Myocyte (in vitro differentiated cells): ENCODE results near the gene ROBO2. TPM values are rescaled to one million over a fixed set of nuclear protein-coding genes. Genes with fewer than 3 reads are reported as not detected.

ENCODE experiments used
- DNase-seq: peaks from one replicate; pipeline ENCODE4 v3.0.0-alpha.2; 2012; ENCODE audit warnings: low read depth
- total RNA-seq: library from RNA; depleted of rRNA; stranded (reverse); fragments of >200 nt; gene quantifications from 2 replicates; pipeline ENCODE4 v1.2.3, GENCODE V29; 2014

ROBO2 gene
- total RNA-seq, 1 donor from 2014 or later: not detected

DNA sequence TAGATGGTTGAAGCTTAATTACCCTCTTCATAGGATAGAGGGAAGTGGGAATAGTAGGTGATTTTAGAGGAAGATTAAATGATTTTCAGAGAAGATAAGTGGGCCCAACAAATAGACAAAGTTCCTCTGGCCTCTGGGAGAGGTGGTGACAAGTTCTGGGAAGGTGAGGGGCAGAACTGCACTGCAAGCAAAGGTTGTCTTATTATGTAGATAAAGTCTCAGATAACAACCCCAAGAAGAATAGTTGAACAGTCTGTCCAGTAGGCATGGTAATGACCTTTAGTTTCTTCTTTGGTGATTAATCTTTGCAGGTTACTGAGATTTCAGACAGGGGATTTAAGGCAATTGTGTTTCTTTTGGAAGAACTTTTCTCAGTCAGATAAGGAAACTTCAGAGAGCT is 439.1 kb downstream of the ROBO2 start:
- no peak for DNase-seq

DNA sequence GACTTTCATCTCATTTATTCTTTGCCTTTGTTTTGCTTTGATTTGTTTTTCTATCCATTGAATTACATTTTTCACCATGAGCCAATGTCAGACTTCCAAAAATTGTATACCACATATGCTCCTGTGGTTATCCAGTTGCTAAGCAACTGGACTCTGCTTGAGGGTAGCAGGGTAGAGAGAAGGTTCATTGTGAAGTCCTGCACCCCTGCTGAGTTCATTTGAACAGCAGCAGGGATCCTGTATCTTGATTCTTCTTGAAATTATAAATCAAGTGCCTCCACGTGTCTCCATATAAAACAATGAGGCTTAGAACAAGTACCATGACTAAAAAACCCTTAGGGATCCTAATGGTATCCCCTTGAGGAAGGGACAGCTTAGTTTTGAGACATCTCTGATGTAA is 449.3 kb downstream of the ROBO2 start:
- DNase-seq: no peak

DNA sequence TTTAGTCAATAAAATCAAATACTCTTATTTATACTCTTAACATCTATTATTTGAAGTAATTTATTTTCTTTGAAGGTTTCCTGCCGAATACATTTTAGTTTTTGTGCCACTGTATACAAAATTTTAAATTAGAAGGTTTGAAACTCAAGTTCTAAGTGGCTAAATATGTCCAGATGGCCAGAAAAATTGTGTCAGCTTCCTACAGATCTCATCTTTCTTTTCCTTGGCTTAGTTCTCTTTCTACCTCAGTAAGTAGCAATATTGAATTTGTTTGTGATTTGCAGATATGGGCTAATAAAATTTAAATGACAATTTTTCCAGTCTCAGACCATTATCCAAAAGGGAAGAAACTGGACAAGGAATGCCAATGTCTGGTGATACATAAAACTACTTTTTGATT is 452.1 kb downstream of the ROBO2 start:
- DNase-seq: no peak

DNA sequence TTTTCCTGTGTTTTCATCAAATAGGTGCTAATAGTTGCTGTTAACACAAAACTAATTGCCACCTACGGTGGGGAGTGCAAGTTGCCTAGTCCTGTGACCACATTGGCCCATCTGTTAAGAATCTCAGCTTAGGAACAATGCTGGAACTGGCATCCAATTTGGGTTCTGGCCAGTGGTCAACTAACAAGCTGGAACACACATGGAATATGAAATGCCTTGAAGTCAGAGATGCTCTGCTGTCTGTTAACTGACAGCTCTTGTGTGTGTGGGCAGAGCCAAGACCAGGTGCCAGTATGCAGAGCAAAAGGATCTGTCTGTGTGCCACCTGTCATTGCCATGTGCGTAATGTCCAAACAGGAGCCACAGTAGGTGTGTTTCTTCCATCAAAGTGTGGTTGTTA is 460.8 kb downstream of the ROBO2 start:
- DNase-seq: no peak

GRCh38 chr3:77506384-77506783 is 466.5 kb downstream of the ROBO2 start:
- DNase-seq: no peak

GRCh38 chr3:77513542-77513941 is 473.6 kb downstream of the ROBO2 start:
- no peak for DNase-seq

DNA sequence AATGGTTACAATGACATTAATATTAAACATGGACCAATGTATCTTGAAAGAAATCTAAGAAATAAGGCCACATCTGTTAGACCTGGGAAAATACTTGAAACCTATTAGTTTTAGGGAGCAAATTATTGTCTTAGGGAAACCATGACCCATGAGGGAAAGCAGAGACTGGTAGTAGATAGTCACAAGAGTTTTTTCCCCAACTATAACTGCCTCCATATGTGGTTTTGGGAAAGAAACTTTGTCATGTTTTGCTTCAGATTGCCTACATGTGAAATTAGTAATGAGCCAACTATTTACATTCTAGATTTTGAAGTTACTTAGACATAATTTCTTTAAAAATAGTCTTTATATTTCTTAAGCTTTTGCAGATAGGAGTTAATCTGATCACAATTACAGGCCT is 474.9 kb downstream of the ROBO2 start:
- no peak for DNase-seq

DNA sequence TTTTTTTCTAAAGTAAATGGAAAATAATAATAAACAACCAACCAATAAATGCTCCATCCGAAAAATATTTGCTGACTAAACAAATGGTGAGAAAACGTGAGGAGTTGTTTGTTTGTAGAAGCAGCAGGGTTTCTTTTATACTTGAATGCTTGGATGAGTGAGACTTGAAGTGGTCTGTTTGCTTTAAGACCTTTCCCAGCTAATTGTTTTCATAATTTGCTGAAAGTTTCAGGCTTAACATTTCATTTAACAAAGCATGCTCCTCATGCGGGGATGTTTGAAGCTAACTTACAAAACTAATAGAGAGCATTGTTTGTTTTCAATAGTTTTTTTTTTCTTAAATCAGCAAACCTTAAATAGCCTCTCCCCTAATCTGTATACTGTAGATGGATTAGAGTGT is 484.6 kb downstream of the ROBO2 start:
- DNase-seq: no peak

- DNase-seq: no peak
Observed at GRCh38 chr3:77524946-77525682, 485.2 kb downstream of the ROBO2 start.

GRCh38 chr3:77526573-77527113 is 486.7 kb downstream of the ROBO2 start:
- no peak for DNase-seq

DNA sequence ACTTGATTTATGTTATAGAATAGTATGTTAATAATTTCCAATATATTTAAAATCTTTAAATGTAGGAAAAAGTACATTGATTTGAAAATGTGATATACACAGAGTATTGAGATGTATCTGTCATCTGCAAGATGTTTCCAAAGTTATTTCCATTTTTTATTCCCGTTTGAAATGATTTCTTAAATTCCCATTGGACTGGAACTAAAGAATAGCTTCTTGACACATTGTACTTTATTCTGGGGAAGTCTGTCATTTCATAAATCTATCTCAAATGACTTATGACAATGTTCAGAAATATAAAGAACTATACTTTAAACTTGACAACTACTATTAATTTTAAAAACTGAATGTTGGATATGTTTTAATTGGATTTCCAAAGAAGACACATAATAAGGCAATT is 489.6 kb downstream of the ROBO2 start:
- no peak for DNase-seq

DNA sequence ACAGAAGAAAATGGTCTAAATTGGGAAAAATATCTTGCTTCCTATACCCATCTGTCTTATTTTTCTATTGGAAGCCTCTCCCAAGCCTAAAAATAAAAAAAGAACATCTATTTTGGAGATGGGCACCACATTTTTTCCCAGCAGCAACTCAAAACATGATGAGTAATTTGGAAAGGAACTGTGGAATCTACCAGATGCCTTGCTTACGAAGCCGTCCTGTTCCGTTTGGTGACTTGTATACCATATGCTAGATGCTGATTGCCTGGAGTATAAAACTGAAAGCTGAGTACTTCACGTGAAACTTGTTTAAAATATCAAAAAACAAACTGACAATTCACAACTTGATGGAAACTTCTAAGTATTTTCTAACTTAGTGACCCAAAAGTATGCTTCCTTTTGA is 491.0 kb downstream of the ROBO2 start:
- DNase-seq: no peak

DNA sequence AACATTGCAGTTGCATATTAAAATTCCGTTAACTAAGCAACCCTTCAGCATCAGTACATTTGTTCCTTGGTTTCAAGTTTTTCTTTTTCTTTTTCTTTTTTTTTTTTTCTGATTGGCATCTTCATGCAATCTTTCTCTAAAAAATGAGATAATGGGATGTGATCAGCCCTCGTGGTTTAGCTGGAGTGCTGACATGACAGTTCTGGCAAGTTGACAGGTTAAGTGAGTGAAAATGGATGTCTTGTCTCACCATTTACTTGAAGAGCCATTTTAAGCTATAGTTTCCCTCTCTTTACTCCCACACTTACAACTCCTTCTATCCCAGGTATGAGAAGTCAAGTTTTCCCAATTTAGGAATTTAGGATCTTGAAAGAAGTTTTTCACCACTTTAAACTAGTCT is 495.2 kb downstream of the ROBO2 start:
- DNase-seq: no peak

GRCh38 chr3:77536038-77536775 is 496.3 kb downstream of the ROBO2 start:
- no peak for DNase-seq

GRCh38 chr3:77539014-77539413 is 499.1 kb downstream of the ROBO2 start:
- no peak for DNase-seq

- DNase-seq: no peak
Observed at GRCh38 chr3:77539677-77540076, 499.8 kb downstream of the ROBO2 start.

- DNase-seq: no peak
Observed at GRCh38 chr3:77541203-77541922, 501.5 kb downstream of the ROBO2 start.

- no peak for DNase-seq
Observed at GRCh38 chr3:77546246-77546645, 506.3 kb downstream of the ROBO2 start.

DNA sequence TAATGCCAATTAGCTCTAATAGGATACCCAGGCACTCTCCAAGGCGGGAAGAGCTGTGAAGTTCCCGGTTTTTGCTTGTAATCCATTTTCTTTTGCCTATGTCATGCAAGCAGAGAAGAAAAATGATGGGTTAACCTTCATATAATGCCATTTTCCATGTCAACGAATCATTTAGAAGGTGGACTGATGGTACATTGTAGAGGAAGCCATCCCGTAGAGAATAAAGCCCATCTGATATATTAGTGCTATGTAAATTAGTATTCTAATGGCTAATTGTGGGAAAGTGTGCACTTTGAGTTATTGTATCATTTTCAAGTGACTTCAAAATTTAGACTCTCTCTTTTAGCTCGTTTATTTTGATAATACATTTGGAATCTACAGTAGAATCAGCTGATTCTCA is 509.1 kb downstream of the ROBO2 start:
- no peak for DNase-seq

GRCh38 chr3:77553240-77553639 is 513.3 kb downstream of the ROBO2 start:
- no peak for DNase-seq

DNA sequence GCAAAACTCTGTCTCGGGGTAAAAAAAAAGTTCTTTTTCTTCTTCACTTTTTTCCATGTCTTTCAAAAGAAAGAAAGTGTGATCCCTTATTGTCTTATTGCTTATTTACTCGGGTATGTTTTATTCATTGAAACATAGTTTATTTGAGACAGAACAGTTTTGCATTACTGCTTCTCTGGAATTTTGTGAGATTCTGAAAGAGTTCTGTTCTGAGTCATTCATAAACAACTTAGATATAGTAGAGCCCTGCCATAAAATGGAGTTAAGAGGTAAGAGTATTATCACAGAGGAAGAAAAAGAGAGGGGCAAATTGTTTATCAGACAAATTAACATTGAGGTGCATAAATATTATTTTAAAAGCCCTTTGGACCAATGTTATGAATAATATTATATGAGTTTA is 522.2 kb downstream of the ROBO2 start:
- no peak for DNase-seq

DNA sequence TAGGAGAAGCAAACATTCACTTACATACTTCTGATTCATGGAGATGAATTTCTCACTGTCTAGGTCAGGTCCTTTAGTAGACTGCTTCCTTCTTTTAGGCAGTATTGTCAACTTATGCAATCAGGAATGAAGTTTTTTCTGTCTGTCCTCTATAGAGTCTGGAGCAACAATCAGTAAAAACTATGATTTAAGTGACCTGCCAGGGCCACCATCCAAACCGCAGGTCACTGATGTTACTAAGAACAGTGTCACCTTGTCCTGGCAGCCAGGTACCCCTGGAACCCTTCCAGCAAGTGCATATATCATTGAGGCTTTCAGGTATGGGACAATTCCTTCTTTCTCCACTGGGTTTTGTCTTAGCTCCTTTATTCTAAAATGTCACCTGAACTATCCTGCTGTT is 523.1 kb downstream of the ROBO2 start:
- DNase-seq: no peak
